Neural cell (in vitro differentiated cells): ENCODE data around the gene CHD6. TPM values are rescaled to one million over a fixed set of nuclear protein-coding genes. Genes with fewer than 3 reads are reported as not detected.

Experiments used
- H2AFZ ChIP-seq: fragments of 200-600, 300-800 bp; sonication (generic), shearing (Covaris generic); 2 replicates; pipeline ENCODE4 v1.6.0; 2014; ENCODE audit warnings: low read depth, mild to moderate bottlenecking, antibody characterized with exemption, low read length, moderate library complexity
- H3F3A ChIP-seq: fragments of 200-600 bp; shearing (Covaris generic); 2 replicates; pipeline ENCODE4 v1.6.1; 2016; ENCODE audit warnings: mild to moderate bottlenecking, moderate library complexity, mixed read lengths, antibody characterized with exemption, low read length; ENCODE audit not compliant: insufficient read depth, poor library complexity, severe bottlenecking
- H3K27ac ChIP-seq: fragments of 200-600, 300-800 bp; sonication (generic), shearing (Covaris generic); 2 replicates; pipeline ENCODE4 v1.5.1; 2014; ENCODE audit warnings: mild to moderate bottlenecking, low read length, moderate library complexity
- H3K27me3 ChIP-seq: fragments of 300-800, 200-600 bp; sonication (generic), shearing (Covaris generic); 2 replicates; pipeline ENCODE4 v1.6.0; 2014; ENCODE audit warnings: mild to moderate bottlenecking, low read depth, low read length, moderate library complexity; ENCODE audit not compliant: insufficient read depth
- H3K36me3 ChIP-seq: fragments of 300-800, 200-600 bp; sonication (generic), shearing (Covaris generic); 2 replicates; pipeline ENCODE4 v1.5.1; 2014; ENCODE audit warnings: mild to moderate bottlenecking, antibody characterized with exemption, low read length, moderate library complexity; ENCODE audit not compliant: insufficient read depth
- H3K4me2 ChIP-seq: fragments of 300-800, 200-600 bp; sonication (generic), shearing (Covaris generic); 2 replicates; pipeline ENCODE4 v1.6.0; 2014; ENCODE audit warnings: mild to moderate bottlenecking, low read length
- H3K4me3 ChIP-seq: fragments of 300-800, 200-600 bp; sonication (generic), shearing (Covaris generic); 2 replicates; pipeline ENCODE4 v1.5.1; 2014; ENCODE audit warnings: mild to moderate bottlenecking, low read length, moderate library complexity
- H3K79me2 ChIP-seq: fragments of 200-600 bp; shearing (Covaris generic); replicated peaks from 2 replicates; pipeline ENCODE4 v1.6.0; 2014; ENCODE audit warnings: mild to moderate bottlenecking, low read length, moderate library complexity; ENCODE audit not compliant: insufficient read depth
- H3K9ac ChIP-seq: fragments of 300-800, 200-600 bp; sonication (generic), shearing (Covaris generic); 2 replicates; pipeline ENCODE4 v1.6.1; 2016; ENCODE audit warnings: mild to moderate bottlenecking, low read length, mixed read lengths
- H3K9me2 ChIP-seq: fragments of 200-600 bp; shearing (Covaris generic); 2 replicates; pipeline ENCODE4 v1.6.1; 2016; ENCODE audit warnings: mild to moderate bottlenecking, low read length, mixed read lengths; ENCODE audit not compliant: insufficient read depth
- H3K9me3 ChIP-seq: fragments of 200-600, 300-800 bp; sonication (generic), shearing (Covaris generic); 2 replicates; pipeline ENCODE4 v1.6.1; 2016; ENCODE audit warnings: mild to moderate bottlenecking, mixed run types, low read length, moderate library complexity, mixed read lengths
- H4K20me1 ChIP-seq: fragments of 200-600 bp; shearing (Covaris generic); 2 replicates; pipeline ENCODE4 v1.6.1; 2016; ENCODE audit warnings: mild to moderate bottlenecking, mixed run types; ENCODE audit not compliant: insufficient read depth
- CTCF ChIP-seq: fragments of 450-650 bp; IDR thresholded peaks from 2 replicates; pipeline ENCODE4 v1.5.1; 2014; ENCODE audit warnings: antibody characterized with exemption, mild to moderate bottlenecking, moderate library complexity; ENCODE audit not compliant: poor library complexity, severe bottlenecking
- EP300 ChIP-seq: fragments of 450-650 bp; conservative IDR thresholded peaks from 2 replicates; pipeline ENCODE4 v1.6.1; 2014; ENCODE audit warnings: antibody characterized with exemption, mild to moderate bottlenecking, moderate library complexity; ENCODE audit not compliant: poor library complexity, severe bottlenecking
- EZH2 ChIP-seq: fragments of 200-600, 300-800 bp; shearing (Covaris generic), sonication (generic); IDR thresholded peaks from 2 replicates; pipeline ENCODE4 v1.6.1; 2014; ENCODE audit warnings: antibody characterized with exemption, low read length, borderline replicate concordance, mild to moderate bottlenecking; ENCODE audit not compliant: insufficient read depth, poor library complexity, severe bottlenecking
- MXI1 ChIP-seq: fragments of 450-650 bp; conservative IDR thresholded peaks from 2 replicates; pipeline ENCODE4 v1.6.1; 2014; ENCODE audit warnings: antibody characterized with exemption, mild to moderate bottlenecking; ENCODE audit not compliant: poor library complexity, severe bottlenecking
- POLR2AphosphoS5 ChIP-seq: IDR thresholded peaks from 2 replicates; pipeline ENCODE4 v1.6.1; 2012
- RAD21 ChIP-seq: fragments of 450-650 bp; conservative IDR thresholded peaks from 2 replicates; pipeline ENCODE4 v1.6.1; 2014; ENCODE audit warnings: antibody characterized with exemption, mild to moderate bottlenecking, moderate library complexity
- SMC3 ChIP-seq: fragments of 450-650 bp; conservative IDR thresholded peaks from 2 replicates; pipeline ENCODE4 v1.6.1; 2014; ENCODE audit warnings: antibody characterized with exemption, mild to moderate bottlenecking, moderate library complexity; ENCODE audit not compliant: poor library complexity
- TAF1 ChIP-seq: IDR thresholded peaks from 2 replicates; pipeline ENCODE4 v1.6.1; 2012; ENCODE audit warnings: low read depth
- polyA plus RNA-seq: library from polyadenylated mRNA; depleted of rRNA; stranded (reverse); fragments of >200 nt; gene quantifications from 2 replicates; pipeline ENCODE4 v1.2.3, GENCODE V29; 2014
- TF ChIP-seq, protein P1 (sequence below): IDR thresholded peaks from 2 replicates; pipeline ENCODE4 v1.6.1; 2012; ENCODE audit warnings: borderline replicate concordance

The CHD6 gene
- polyA plus RNA-seq, 1 donor from 2014 or later, result 22.9 TPM

GRCh38 chr20:41358230-41358629 is 259.9 kb downstream of the CHD6 start:
- Histone ChIP-seq H3K4me3 (no peak overlapping the region), H4K20me1 (no peaks in the 10 kb centered on the region), H3K36me3 (no peaks in the 10 kb centered on the region), H3K27ac (no peak overlapping the region), H3K9me2 (no peaks in the 10 kb centered on the region), H3K9ac (no peak overlapping the region), H3K27me3 (no peaks in the 10 kb centered on the region), H3F3A (no peaks in the 10 kb centered on the region), H3K4me2 (no peak overlapping the region), H2AFZ (no peak overlapping the region), H3K79me2 (no peaks in the 10 kb centered on the region), H3K9me3 (no peaks in the 10 kb centered on the region)
- TF ChIP-seq RAD21 (no peak), TAF1 (no peak), EP300 (no peak)

DNA sequence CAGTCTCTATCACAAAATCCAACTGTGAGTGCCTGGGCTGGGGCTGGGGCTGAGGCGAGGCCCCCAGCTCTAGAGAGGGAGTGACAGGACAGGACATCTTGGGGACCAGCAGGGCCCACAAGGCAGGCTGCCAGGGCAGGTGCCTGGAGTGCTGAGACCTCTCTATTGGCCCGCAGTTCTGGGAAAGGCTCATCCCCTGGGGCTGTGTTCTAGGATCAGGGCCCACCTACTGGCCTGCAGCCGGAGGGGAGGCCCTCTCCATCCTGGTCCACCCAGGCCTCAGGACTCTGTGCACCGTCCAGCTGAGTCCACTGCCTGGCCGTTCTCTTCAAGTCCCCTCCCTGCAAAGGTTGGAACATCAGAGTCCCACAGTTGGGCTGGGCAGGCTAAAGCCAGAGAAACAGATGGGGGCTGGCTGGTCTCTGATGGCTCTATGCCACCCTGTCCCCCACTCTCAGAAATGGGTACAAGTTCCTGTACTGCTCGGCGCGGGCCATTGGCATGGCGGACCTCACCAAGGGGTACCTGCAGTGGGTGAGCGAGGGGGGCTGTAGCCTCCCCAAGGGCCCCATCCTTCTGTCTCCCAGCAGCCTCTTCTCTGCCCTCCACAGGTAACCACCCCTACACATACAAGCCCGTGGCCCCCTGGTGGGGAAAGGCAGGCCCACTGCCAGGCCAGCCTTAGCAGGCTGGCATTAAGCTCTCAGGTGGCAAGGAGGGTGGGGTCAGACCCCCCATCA is 260.6 kb downstream of the CHD6 start:
- TF ChIP-seq, protein P1, sequence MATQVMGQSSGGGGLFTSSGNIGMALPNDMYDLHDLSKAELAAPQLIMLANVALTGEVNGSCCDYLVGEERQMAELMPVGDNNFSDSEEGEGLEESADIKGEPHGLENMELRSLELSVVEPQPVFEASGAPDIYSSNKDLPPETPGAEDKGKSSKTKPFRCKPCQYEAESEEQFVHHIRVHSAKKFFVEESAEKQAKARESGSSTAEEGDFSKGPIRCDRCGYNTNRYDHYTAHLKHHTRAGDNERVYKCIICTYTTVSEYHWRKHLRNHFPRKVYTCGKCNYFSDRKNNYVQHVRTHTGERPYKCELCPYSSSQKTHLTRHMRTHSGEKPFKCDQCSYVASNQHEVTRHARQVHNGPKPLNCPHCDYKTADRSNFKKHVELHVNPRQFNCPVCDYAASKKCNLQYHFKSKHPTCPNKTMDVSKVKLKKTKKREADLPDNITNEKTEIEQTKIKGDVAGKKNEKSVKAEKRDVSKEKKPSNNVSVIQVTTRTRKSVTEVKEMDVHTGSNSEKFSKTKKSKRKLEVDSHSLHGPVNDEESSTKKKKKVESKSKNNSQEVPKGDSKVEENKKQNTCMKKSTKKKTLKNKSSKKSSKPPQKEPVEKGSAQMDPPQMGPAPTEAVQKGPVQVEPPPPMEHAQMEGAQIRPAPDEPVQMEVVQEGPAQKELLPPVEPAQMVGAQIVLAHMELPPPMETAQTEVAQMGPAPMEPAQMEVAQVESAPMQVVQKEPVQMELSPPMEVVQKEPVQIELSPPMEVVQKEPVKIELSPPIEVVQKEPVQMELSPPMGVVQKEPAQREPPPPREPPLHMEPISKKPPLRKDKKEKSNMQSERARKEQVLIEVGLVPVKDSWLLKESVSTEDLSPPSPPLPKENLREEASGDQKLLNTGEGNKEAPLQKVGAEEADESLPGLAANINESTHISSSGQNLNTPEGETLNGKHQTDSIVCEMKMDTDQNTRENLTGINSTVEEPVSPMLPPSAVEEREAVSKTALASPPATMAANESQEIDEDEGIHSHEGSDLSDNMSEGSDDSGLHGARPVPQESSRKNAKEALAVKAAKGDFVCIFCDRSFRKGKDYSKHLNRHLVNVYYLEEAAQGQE, result no peak
- no peak for TF ChIP-seq RAD21
- Histone ChIP-seq H3K4me2 (no peak overlapping the region), H3K27me3 (no peaks in the 10 kb centered on the region), H3K9ac (no peak overlapping the region), H3K4me3 (no peak overlapping the region), H2AFZ (no peak overlapping the region), H3K36me3 (no peaks in the 10 kb centered on the region), H3K9me2 (no peaks in the 10 kb centered on the region), H4K20me1 (no peaks in the 10 kb centered on the region), H3K27ac (no peak overlapping the region), H3K9me3 (no peaks in the 10 kb centered on the region), H3K79me2 (no peaks in the 10 kb centered on the region), H3F3A (no peaks in the 10 kb centered on the region)

DNA sequence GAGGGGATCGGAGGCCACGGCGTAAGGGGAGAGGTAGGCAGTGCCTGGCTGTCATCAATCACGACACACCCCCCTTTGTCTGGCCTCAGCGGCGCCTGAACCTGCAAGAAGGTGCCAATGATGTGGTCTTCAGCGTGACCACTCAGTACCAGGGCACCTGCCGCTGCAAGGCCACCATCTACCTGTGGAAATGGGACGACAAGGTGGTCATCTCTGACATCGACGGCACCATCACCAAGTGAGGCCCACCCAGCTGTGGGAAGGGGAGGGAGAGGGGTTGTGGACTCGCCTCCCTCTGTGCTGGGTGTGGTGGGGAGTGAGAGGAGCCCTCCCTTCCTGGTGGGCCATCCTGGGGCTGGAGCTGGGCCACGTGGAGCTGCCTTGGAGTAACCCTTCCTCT is 261.2 kb downstream of the CHD6 start:
- no peaks in the 10 kb centered on the region for H3K9me3 ChIP-seq
- no peak overlapping the region for H3K4me3 ChIP-seq
- no peak for TF ChIP-seq EZH2
- TF ChIP-seq RAD21, result no peak
- TF ChIP-seq EP300, result no peak
- no peak for TF ChIP-seq MXI1
- no peak for TF ChIP-seq TAF1
- TF ChIP-seq CTCF, result no peak
- TF ChIP-seq, protein P1, result no peak
- no peak for TF ChIP-seq POLR2AphosphoS5
- TF ChIP-seq SMC3, result no peak
- no peaks in the 10 kb centered on the region for H3K27me3 ChIP-seq
- H3K4me2 ChIP-seq, result no peak overlapping the region
- no peaks in the 10 kb centered on the region for H3K79me2 ChIP-seq
- H3K9ac ChIP-seq, result no peak overlapping the region
- no peak overlapping the region for H3K27ac ChIP-seq
- H3K36me3 ChIP-seq, result no peaks in the 10 kb centered on the region
- H4K20me1 ChIP-seq, result no peaks in the 10 kb centered on the region
- H3K9me2 ChIP-seq, result no peaks in the 10 kb centered on the region
- no peaks in the 10 kb centered on the region for H3F3A ChIP-seq
- no peak overlapping the region for H2AFZ ChIP-seq
